Measurements from ENCODE around the gene SEPHS1.

The SEPHS1 gene

DNA sequence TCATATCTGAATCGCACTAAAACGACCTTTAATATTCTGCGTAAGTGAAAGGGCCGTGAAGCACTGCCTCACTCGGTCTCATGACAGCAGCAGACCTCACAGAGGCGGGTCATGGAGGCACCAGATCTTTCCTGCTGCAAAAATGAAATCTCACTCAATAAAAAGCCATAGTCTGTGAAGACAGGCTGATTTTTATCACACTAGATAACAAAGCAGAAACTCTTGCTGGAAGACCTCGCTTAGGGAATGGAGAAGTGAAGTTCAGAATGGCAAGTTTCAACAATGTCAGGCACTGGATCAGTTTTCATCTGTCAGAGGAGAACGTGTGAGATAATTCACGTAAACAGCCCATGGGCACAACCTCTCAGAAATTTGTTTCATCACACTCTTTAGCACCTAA is 8.0 kb downstream of the SEPHS1 start:
- Histone ChIP-seq H3K4me2 (ENCODE audit: low read length) (peak overlapping the region; percentile 41), H3K27ac (peak overlapping the region; percentile 47), H3K9me3 (ENCODE audit: control insufficient read depth, low read length) (no peaks in the 10 kb centered on the region), H3K9ac (no peak overlapping the region), H3K4me1 (no peaks in the 10 kb centered on the region), H3K79me2 (peaks cover 15% of the 10 kb centered on the region), H3K4me3 (ENCODE audit: low read depth, low read length) (peak overlapping the region; percentile 3), H2AFZ (peak overlapping the region; percentile 9), H3K27me3 (ENCODE audit: control insufficient read depth, insufficient read depth, low read length) (no peaks in the 10 kb centered on the region), H3K36me3 (ENCODE audit: control insufficient read depth, insufficient read depth, low read length) (no peaks in the 10 kb centered on the region)
- TF ChIP-seq, protein P1, sequence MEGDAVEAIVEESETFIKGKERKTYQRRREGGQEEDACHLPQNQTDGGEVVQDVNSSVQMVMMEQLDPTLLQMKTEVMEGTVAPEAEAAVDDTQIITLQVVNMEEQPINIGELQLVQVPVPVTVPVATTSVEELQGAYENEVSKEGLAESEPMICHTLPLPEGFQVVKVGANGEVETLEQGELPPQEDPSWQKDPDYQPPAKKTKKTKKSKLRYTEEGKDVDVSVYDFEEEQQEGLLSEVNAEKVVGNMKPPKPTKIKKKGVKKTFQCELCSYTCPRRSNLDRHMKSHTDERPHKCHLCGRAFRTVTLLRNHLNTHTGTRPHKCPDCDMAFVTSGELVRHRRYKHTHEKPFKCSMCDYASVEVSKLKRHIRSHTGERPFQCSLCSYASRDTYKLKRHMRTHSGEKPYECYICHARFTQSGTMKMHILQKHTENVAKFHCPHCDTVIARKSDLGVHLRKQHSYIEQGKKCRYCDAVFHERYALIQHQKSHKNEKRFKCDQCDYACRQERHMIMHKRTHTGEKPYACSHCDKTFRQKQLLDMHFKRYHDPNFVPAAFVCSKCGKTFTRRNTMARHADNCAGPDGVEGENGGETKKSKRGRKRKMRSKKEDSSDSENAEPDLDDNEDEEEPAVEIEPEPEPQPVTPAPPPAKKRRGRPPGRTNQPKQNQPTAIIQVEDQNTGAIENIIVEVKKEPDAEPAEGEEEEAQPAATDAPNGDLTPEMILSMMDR (IDR thresholded peaks at IDR 0.05) = no peak

DNA sequence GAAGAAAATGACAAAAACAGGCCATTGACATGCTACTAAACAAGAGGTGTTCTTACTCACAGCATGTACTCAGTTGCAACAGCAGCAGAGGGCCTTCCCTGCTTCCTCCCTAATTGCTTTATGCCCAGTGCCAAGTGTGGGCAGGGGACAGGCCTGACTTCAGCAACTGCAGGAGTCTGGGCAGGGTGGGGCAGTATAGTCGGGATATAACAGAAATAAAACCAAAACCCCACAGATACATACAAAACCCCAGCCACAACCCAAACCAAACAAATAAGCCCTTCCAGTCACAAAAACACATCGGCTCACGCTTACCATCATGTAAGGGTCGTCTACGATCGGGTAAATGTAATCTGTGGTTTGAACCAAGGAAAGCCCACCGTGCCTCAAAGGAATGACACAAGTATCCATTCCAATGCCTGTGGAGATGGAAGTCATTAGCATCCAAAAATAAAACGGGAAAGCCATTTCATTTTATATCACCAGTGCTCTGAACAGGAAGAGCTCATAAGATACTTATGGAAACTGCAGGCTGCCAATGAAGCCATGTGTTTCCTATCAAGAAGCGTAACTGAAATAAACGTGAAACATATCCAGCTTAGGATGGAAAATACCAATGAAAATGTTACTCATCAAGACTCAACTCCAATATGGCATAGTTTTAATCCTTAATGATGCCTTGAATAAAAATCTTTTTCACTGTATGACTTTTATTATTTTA is 9.5 kb downstream of the SEPHS1 start:
- Histone ChIP-seq H3K4me2 (ENCODE audit: low read length) (no peak overlapping the region), H3K27me3 (ENCODE audit: control insufficient read depth, insufficient read depth, low read length) (no peaks in the 10 kb centered on the region), H2AFZ (no peak overlapping the region), H3K4me1 (no peaks in the 10 kb centered on the region), H3K9me3 (ENCODE audit: control insufficient read depth, low read length) (no peaks in the 10 kb centered on the region), H3K27ac (no peak overlapping the region), H3K4me3 (ENCODE audit: low read depth, low read length) (no peak overlapping the region), H3K36me3 (ENCODE audit: control insufficient read depth, insufficient read depth, low read length) (no peaks in the 10 kb centered on the region), H3K9ac (no peak overlapping the region), H3K79me2 (peaks cover 19% of the 10 kb centered on the region)
- TF ChIP-seq, protein P1 (IDR thresholded peaks at IDR 0.05) = no peak

DNA sequence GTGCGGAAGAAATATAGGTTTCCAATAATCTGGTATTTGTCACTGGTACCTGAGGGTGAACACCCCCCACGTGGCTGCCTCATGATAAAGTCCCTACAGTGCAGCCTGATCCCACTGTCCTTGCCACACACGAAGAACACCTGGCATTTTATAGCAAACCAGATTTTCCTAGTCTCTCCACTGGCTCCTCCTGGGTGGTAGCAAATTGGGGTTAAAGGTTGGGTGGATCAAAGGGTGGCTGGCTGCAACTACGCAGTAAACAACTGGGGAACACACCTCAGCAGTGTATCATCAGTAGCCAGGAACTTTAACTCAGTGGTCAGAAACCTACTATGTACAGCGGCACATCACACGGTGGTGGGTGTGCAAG is 10.3 kb downstream of the SEPHS1 start:
- H3K9me3 ChIP-seq (ENCODE audit: control insufficient read depth, low read length) = no peaks in the 10 kb centered on the region

DNA sequence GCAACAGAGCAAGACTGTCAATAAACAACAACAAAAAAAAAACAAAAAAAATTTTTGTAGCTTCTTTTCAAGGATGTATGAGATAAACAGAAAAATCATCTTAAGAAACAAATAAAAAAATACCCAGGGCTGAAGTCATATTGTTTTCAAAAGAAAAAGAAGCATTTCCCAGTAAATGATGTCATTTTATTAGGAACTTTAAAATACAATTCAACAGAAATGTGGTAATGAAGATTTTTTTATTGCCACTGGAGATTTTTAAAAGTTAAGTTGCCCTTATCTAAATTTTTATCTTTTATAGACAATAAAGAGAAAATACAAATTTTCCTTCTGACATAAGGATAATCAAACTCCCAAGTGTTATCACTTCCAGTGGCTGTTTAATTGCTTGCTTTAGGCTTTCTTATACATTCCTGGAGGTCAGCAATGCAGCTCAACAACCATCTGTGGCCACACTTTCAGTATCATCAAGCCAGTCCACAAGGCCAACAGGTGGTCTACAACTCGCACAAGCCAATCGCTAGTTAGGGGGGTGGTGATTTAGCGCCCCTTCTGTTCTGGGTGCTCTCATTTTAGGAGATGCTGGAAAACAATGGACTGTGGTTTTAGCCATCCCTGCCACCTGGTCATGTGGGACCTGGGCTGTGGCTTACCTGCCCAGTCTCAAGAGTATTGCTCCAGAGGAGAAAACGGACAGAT is 10.8 kb downstream of the SEPHS1 start:
- H3K9me3 ChIP-seq (ENCODE audit: control insufficient read depth, low read length) = no peaks in the 10 kb centered on the region
- TF ChIP-seq, protein P1 (IDR thresholded peaks at IDR 0.05) = no peak
- no peak overlapping the region for H2AFZ ChIP-seq
- H3K27me3 ChIP-seq (ENCODE audit: control insufficient read depth, insufficient read depth, low read length) = no peaks in the 10 kb centered on the region
- no peak overlapping the region for H3K4me3 ChIP-seq (ENCODE audit: low read depth, low read length)
- no peak overlapping the region for H3K4me2 ChIP-seq (ENCODE audit: low read length)
- H3K9ac ChIP-seq = no peak overlapping the region
- H3K36me3 ChIP-seq (ENCODE audit: control insufficient read depth, insufficient read depth, low read length) = no peaks in the 10 kb centered on the region
- no peaks in the 10 kb centered on the region for H3K4me1 ChIP-seq
- no peak overlapping the region for H3K27ac ChIP-seq
- H3K79me2 ChIP-seq = peaks cover 18% of the 10 kb centered on the region

More for the DNA sequence above, 10.3 kb downstream of the SEPHS1 start:
- Histone ChIP-seq H2AFZ (no peak overlapping the region), H3K4me2 (ENCODE audit: low read length) (no peak overlapping the region), H3K79me2 (peaks cover 19% of the 10 kb centered on the region), H3K36me3 (ENCODE audit: control insufficient read depth, insufficient read depth, low read length) (no peaks in the 10 kb centered on the region), H3K4me1 (no peaks in the 10 kb centered on the region), H3K27ac (no peak overlapping the region), H3K27me3 (ENCODE audit: control insufficient read depth, insufficient read depth, low read length) (no peaks in the 10 kb centered on the region), H3K9ac (no peak overlapping the region), H3K4me3 (ENCODE audit: low read depth, low read length) (no peak overlapping the region)
- TF ChIP-seq, protein P1 (IDR thresholded peaks at IDR 0.05) = no peak

All from parathyroid adenoma (tissue), 2 donors.